Measurements from ENCODE around the gene PRRC2C. TPM values are rescaled to one million over a fixed set of nuclear protein-coding genes. Genes with fewer than 3 reads are reported as not detected.

The PRRC2C gene
- total and polyA plus RNA-seq, 2 of the 13 experiments (the other 11 are each of a cell fraction or from before 2014, with no cell fraction given): 46.2 to 57.0 TPM

DNA sequence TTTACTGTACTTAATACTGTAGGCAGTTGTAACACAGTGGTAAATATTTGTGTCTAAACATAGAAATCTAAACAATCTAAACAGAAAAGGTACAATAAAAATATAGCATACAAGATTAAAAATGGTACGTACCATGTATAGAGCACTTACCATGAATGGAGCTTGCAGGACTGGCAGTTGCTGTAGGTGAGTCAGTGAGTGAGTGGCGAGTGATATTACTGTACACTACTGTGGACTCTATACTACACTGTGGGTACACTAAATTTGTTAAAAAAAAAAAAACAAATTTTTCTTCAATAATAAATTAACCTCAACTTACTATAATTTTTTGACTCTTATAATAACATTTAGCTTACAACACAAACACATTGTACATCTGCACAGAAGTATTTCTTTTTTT is 97.3 kb downstream of the PRRC2C start:
- Histone ChIP-seq H3K4me3 (replicated peaks in 1 of 3; ENCODE audit: insufficient read depth in 1 of 3, low read depth in 2 of 3, low read length in 3 of 3) (no peak overlapping the region), H3K27ac (ENCODE audit: extremely low read length, insufficient read depth, low read length) (no peak overlapping the region), H3K27me3 (ENCODE audit: control insufficient read depth in 1 of 2, insufficient read depth in 2 of 2, low read length in 2 of 2) (no peaks in the 10 kb centered on the region; a peak in 1 of 5 replicates), H3K9me3 (ENCODE audit: low read length) (no peaks in the 10 kb centered on the region), H3K36me3 (replicated peaks in 1 of 2; ENCODE audit: control insufficient read depth in 1 of 2, insufficient read depth in 2 of 2, low read length in 2 of 2) (peaks cover 23 to 80% of the 10 kb centered on the region in 2 experiments), H3K4me2 (ENCODE audit: low read depth, low read length) (no peak overlapping the region), H4K20me1 (ENCODE audit: insufficient read depth, low read length) (no peaks in the 10 kb centered on the region), H3K9ac (ENCODE audit: insufficient read depth, low read depth, low read length) (no peak overlapping the region), H3K79me2 (ENCODE audit: insufficient read depth, low read length) (no peaks in the 10 kb centered on the region), H3K4me1 (ENCODE audit: insufficient read depth, low read length) (no peaks in the 10 kb centered on the region), H2AFZ (ENCODE audit: low read length) (no peak overlapping the region)
- intact Hi-C loops (cut with micrococcal nuclease; ENCODE audit: unreplicated experiment): no loop called here
- BruUV-seq (replicated peaks): no TSS peak
- TF ChIP-seq CREB1 (IDR thresholded peaks at IDR 0.05): no peak
- no peak for TF ChIP-seq CREB1 (CRISPR knock-in tag; IDR thresholded peaks at IDR 0.05)
- no peak for TF ChIP-seq FOXA3 (CRISPR knock-in tag; IDR thresholded peaks at IDR 0.05)
- TF ChIP-seq NFYC (CRISPR knock-in tag; IDR thresholded peaks at IDR 0.05): no peak
- TF ChIP-seq, protein P1, sequence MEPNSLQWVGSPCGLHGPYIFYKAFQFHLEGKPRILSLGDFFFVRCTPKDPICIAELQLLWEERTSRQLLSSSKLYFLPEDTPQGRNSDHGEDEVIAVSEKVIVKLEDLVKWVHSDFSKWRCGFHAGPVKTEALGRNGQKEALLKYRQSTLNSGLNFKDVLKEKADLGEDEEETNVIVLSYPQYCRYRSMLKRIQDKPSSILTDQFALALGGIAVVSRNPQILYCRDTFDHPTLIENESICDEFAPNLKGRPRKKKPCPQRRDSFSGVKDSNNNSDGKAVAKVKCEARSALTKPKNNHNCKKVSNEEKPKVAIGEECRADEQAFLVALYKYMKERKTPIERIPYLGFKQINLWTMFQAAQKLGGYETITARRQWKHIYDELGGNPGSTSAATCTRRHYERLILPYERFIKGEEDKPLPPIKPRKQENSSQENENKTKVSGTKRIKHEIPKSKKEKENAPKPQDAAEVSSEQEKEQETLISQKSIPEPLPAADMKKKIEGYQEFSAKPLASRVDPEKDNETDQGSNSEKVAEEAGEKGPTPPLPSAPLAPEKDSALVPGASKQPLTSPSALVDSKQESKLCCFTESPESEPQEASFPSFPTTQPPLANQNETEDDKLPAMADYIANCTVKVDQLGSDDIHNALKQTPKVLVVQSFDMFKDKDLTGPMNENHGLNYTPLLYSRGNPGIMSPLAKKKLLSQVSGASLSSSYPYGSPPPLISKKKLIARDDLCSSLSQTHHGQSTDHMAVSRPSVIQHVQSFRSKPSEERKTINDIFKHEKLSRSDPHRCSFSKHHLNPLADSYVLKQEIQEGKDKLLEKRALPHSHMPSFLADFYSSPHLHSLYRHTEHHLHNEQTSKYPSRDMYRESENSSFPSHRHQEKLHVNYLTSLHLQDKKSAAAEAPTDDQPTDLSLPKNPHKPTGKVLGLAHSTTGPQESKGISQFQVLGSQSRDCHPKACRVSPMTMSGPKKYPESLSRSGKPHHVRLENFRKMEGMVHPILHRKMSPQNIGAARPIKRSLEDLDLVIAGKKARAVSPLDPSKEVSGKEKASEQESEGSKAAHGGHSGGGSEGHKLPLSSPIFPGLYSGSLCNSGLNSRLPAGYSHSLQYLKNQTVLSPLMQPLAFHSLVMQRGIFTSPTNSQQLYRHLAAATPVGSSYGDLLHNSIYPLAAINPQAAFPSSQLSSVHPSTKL (CRISPR knock-in tag; IDR thresholded peaks at IDR 0.05): no peak
- no peak for TF ChIP-seq ZNF616 (CRISPR knock-in tag; IDR thresholded peaks at IDR 0.05; ENCODE audit: low read depth)
- no peak for TF ChIP-seq MTA3 (CRISPR knock-in tag; IDR thresholded peaks at IDR 0.05)
- no peak for TF ChIP-seq KAT2B (IDR thresholded peaks at IDR 0.05; ENCODE audit: borderline replicate concordance, low read depth, low read length)
- TF ChIP-seq, protein P2, sequence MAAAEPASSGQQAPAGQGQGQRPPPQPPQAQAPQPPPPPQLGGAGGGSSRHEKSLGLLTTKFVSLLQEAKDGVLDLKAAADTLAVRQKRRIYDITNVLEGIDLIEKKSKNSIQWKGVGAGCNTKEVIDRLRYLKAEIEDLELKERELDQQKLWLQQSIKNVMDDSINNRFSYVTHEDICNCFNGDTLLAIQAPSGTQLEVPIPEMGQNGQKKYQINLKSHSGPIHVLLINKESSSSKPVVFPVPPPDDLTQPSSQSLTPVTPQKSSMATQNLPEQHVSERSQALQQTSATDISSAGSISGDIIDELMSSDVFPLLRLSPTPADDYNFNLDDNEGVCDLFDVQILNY (CRISPR knock-in tag; conservative IDR thresholded peaks at IDR 0.05): no peak
- TF ChIP-seq, protein P3, sequence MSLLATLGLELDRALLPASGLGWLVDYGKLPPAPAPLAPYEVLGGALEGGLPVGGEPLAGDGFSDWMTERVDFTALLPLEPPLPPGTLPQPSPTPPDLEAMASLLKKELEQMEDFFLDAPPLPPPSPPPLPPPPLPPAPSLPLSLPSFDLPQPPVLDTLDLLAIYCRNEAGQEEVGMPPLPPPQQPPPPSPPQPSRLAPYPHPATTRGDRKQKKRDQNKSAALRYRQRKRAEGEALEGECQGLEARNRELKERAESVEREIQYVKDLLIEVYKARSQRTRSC (CRISPR knock-in tag; IDR thresholded peaks at IDR 0.05; ENCODE audit: low read depth): no peak
- no peak for TF ChIP-seq YEATS2 (CRISPR knock-in tag; IDR thresholded peaks at IDR 0.05; ENCODE audit: borderline replicate concordance)
- no peak for DNase-seq (ENCODE audit: low spot score)
- ATAC-seq: no peak; the same call in 2 of the 3 replicates
- FAIRE-seq: no peak
- CTCF ChIA-PET (ENCODE audit: low intra/inter-chr PET ratio, low total read pairs): no interaction called here
- WGBS (ENCODE audit: low lambda C conversion rate): 100% methylated on average over 2 of the region's 2 CpGs
- POLR2A ChIA-PET: no interaction called here
- in situ Hi-C loops (cut with HindIII; ENCODE audit: extremely low pct_ligation_motif_present, low pct_unique_long_range_greater_than_20kb): no loop called here

All from HepG2 (cell line).